EL (cell line): Measurements from ENCODE around the gene KCNN3.

ENCODE experiments used
- DNase-seq: peaks from one replicate; pipeline ENCODE4 v3.0.0-alpha.2; 2016

Gene KCNN3

DNA sequence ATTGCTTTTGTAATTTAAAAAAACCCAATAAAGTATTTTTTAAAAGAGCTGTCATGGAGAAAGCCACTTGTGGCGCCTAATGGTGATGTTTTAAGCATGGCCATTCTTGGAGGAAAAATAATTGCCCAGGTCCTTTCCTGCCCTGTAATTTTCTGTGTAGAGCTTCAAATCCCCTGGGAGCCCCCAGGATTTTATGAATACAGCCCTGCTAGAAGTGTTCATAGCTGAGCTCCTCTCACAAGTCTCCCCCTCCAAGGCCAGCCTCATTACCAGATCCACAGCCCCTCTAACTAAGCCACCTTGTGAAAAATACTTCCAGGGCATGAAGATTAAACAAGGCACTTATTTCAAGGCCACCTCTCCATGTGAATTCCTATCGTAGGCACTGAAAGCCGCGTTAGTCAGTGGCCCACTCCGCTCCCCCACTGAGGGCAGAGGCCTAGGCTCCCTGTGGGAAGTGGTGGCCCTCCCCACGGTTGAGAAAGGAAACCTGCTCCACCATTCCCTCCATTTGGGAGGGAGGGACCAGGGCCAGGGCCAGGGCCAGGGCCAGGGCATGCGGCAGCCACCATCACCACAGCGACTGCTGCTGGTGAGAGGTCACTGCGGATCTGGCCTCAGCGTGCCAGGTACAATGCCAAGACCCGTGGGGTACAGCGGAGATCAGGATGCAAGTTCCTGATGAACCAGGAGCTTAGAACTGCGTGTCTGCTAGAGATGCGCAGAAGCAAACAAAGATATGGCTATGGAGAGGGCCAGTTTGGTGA lies 83.1 kb downstream of the KCNN3 start:
- DNase-seq = no peak

- no peak for DNase-seq
Observed at GRCh38 chr1:154784924-154785531, 85.1 kb downstream of the KCNN3 start.

- DNase-seq = no peak
Observed at GRCh38 chr1:154784416-154784815, 85.7 kb downstream of the KCNN3 start.

DNA sequence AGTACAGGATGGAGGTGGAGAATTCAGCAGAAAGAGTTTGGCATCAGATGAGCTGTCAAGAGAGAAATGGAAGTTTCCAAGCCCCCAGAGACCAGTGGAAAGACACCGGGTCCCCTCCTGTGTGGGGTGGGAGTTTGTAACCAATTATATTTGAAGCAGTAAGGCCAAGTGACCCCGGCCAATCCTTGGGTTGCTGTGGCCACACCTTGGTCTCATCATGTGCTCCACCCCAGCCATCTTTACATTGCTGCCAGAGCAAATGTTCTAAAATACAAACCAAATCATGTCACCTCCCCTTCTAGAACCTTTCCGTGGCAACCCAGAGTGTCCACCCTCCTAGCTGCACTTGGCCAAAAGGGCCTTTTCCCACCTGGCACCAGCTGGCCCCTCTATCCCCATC lies 86.1 kb downstream of the KCNN3 start:
- DNase-seq = no peak

- no peak for DNase-seq
Observed at GRCh38 chr1:154780541-154780940, 89.5 kb downstream of the KCNN3 start.

- no peak for DNase-seq
Observed at GRCh38 chr1:154779551-154780189, 90.4 kb downstream of the KCNN3 start.

GRCh38 chr1:154778944-154779343 lies 91.1 kb downstream of the KCNN3 start:
- no peak for DNase-seq

DNA sequence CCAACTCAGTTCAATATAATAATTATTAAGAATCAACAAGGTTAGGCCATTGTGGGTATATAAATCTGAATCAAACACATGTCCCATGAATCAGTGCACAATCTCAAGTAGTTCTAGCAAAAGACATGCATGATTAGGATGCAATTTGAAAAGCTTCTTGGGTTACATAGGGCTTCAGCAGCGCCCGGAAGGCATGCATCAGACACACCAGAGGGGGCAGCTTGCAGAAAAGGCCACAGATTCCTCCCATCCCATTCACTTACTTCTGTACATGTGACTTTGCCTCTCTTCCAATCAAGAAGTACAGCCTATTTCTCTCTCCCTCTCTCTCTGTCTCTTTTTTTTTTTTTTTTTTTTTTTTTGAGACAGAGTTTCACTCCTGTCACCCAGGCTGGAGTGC lies 91.8 kb downstream of the KCNN3 start:
- no peak for DNase-seq

- DNase-seq = no peak
Observed at GRCh38 chr1:154777781-154778180, 92.3 kb downstream of the KCNN3 start.

GRCh38 chr1:154777154-154777553 lies 92.9 kb downstream of the KCNN3 start:
- no peak for DNase-seq

DNA sequence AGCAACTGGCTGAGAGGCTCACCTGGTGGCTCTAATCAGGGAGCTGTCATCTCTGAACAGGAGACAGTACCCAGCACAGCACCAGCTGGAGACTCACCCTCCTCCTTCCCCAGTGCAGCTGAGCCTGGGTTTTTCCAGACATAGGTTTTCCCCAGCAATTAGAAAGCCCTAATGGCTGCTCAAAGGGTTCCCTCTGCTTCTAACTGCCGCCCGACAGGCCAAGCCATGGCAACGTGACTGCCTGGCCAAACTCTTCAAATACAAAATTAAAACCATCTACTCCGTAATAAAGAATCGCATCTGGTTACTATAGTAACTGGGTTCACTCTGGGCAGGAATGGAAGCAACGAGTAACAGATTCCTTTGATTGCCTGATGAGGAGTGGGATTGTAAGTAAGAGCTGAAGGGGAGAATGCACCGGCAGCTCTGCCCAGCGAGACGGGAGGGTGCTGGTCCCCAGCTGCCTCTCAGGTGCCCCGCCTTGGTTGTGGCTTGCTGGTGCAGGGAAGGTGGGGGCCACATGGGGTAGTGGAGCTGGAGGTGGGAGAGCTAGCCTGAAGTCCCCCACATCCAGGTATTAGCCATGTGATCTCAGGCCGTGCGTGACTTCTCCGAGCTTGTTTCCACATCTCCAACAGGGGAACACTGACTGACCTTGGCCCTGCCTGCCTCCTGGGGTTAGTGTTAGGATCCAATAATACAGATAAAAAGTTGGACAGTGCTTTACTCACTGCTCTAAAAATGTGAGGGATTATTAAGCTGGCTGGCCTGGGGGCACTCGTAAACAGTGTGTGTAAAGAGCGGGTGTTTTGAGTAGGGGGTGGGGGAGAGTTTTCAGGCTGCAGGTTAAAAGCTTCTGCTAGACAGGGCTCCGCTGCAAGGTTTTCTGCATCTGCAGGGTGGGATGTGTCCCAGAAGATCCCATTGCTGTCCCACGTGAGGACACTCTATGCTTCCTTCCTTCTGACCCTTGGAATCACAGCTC lies 94.2 kb downstream of the KCNN3 start:
- DNase-seq = no peak

DNA sequence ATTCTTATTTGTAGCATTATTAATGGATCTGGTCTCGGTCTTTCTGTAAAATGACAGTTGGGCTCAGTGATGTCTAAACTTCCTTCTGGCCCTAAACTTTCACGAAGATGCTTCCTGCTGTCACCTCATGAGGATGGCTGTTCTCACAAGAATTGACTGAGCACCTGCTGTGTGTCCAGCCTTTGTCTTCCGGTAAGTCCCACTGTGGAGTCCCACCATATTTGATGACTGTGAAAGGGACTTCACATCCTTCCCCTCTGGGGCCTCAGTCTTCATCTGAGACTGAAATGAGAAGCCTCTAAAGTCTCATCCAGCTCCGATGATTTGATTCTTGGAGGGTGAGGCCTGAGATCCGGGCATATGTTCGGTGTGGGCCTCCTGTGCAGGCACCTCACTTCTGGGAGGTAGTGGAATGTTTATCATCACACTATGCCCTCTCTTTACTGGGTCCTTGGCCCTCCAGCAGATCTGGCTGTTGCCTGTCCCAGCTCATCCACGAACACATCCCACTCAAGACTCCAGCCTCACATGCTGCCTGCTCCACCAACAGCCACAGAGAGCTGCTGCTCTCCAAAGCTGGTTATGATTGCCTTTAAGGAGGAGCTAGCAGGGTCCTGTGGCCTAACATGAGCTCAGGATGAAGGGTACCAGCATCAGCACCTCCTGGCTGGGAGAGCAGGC lies 95.8 kb downstream of the KCNN3 start:
- no peak for DNase-seq

DNA sequence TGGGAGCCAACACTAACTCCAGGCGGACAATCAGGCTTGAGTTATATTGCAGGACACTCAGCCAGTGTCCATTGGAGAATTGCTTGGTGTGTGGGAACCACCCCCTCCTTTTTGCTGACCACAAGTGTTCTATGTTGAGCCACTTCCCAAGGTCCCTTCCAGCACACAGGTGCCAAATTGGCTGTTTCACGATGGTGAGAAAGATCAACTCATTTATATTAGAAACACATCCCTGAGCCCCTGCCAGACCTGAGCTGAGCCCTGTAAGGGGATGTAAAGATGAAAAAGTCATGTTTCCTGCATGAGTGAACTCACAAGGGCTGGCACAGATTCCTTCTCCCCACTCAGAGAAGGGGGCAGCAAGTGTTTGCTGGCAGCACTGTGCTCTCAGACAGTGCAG lies 96.5 kb downstream of the KCNN3 start:
- DNase-seq = no peak

DNA sequence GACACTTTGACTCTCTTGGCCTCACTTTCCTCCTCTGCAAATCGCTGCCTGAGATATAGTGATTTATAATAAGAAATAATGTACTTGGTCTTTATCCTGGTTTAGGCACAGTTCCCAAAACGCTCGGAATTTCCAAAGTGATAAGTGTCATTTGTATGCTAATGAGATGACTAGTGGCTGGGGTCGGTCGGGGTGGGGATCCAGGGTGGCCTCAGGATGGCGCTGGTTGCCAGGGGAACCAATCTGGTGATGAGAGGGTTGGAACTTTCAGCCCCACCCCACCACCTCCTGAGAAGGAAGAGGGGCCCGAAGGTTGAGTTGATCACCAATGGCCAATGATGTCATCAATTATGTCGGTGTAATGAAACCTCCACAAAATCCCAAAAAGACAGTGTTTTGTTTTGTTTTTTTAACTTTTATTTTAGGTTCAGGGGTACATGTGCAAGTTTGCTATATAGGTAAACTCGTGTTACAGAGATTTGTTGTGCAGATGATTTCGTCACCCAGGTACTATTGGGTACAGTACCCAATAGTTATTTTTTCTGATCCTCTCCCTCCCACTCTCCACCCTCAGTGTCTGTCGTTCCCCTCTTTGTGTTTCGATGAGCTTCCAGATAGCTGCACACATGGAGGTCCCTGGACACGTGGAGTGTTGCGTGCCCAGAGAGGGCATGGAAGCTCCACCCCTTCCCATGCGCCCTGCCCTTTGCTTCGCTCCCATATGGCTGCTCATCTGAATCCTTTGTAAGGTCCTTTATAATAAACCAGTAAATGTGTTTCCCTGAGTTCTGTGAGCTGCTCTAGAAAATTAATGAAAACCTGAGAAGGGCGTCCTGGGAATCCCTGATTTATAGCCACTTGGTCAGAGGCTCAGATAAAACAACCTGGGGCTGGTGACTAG lies 97.2 kb downstream of the KCNN3 start:
- DNase-seq = no peak

DNA sequence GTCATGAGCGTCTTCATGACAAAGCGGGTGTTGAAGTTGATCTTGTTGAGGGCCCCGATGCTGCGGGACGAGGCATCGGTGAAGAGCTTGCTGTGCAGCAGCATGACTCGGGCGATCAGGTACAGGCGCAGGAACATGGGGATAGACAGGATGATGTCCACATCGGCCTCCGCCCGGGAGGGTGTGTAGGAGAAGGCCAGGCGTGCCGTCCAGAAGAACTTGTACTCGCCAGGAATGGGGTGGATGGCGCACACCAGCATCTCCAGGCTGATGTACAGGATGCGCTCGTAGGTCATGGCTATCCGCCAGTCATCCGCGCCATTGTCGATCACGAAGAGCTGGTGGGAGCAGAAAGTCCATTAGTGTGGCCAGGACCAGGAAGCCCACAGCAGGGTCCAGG lies 98.0 kb downstream of the KCNN3 start:
- DNase-seq = no peak

DNA sequence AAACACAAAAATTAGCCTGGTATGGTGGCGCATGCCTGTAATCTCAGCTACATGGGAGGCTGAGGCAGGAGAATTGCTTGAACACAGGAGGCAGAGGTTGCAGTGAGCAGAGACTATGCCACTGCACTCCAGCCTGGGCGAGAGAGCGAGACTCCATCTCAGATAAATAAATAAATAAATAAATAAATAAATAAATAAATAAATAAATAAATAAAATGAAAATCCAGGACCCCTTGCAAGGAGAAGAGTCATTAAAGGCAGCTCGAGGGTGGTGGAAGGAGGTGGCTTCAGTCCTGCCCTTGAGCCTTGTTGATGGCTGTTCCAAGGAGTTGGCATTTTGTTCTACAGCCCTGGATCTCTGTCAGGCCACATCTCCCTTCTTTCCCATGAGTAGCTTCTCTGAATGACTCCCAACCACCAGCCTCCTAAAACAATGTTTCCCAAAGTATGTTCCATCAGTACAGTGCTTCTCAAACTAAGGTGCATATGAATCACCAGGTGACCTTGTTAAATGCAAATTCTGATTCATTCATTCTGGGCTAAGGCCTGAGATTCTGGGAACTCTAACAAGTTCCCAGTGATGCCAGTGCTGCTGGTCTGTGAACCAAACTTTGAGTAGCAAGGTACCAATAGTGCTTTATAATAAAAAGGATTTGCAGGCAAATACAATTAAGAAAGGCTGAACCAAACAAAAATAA lies 99.0 kb downstream of the KCNN3 start:
- DNase-seq = no peak

DNA sequence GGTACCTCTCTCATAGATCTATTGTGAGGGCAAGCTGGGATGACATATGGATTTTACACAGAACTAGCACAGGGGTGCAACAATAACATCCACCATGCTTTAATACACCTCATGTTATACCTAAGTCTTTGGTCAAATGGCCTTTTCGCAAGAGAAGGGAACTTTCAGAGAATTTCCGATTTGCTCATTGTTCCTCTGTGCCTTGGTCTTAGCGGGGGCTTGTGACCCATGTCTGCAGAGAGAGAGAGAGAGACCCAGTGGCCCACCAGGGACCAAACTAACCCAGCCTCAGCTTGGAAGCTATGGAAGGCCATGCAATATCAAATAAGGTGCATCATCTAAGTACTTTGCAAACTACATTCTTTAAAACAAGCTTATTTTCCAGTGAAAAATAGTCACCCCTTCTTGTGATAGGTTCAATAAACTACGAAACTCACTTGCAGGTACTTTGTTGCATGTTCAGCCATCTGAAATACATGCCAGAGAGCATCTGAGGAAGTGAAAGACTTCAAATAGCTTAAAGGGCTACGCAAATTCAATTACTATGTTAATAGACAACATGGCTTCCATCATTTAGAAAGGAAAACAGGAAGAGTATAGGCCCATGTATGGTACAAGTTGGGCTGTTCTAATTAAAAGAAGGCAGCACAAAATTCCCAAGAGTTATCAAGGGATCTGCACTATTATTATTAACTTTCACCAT lies 100.7 kb downstream of the KCNN3 start:
- DNase-seq = no peak

GRCh38 chr1:154768456-154769125 lies 101.5 kb downstream of the KCNN3 start:
- DNase-seq = no peak
